ENCODE results near the gene BCAS3.

BCAS3 gene

GRCh38 chr17:60738287-60738686 lies 60.6 kb downstream of the BCAS3 start:
- Histone ChIP-seq H3K4me3 (ENCODE audit: severe bottlenecking) (no peak overlapping the region), H3K4me1 (ENCODE audit: insufficient read depth, poor library complexity, severe bottlenecking) (peaks cover under 1% of the 10 kb centered on the region), H3K27ac (ENCODE audit: poor library complexity, severe bottlenecking) (no peak overlapping the region), H3K9me3 (ENCODE audit: severe bottlenecking) (no peaks in the 10 kb centered on the region), H3K36me3 (ENCODE audit: low read depth) (no peaks in the 10 kb centered on the region), H3K27me3 (ENCODE audit: insufficient read depth, poor library complexity, severe bottlenecking) (no peaks in the 10 kb centered on the region)
- no peak for DNase-seq (ENCODE audit: low spot score)
- ATAC-seq (ENCODE audit: low read depth), result no peak
- no peak for TF ChIP-seq CTCF (IDR thresholded peaks at IDR 0.05; ENCODE audit: poor library complexity, severe bottlenecking)

GRCh38 chr17:60740584-60740983 lies 62.9 kb downstream of the BCAS3 start:
- peaks cover 13% of the 10 kb centered on the region for H3K4me1 ChIP-seq (ENCODE audit: insufficient read depth, poor library complexity, severe bottlenecking)
- no peaks in the 10 kb centered on the region for H3K27me3 ChIP-seq (ENCODE audit: insufficient read depth, poor library complexity, severe bottlenecking)
- H3K9me3 ChIP-seq (ENCODE audit: severe bottlenecking), result no peaks in the 10 kb centered on the region
- H3K27ac ChIP-seq (ENCODE audit: poor library complexity, severe bottlenecking), result no peak overlapping the region
- H3K36me3 ChIP-seq (ENCODE audit: low read depth), result no peaks in the 10 kb centered on the region
- TF ChIP-seq CTCF (IDR thresholded peaks at IDR 0.05; ENCODE audit: poor library complexity, severe bottlenecking), result no peak
- H3K4me3 ChIP-seq (ENCODE audit: severe bottlenecking), result no peak overlapping the region
- ATAC-seq (ENCODE audit: low read depth), result no peak
- no peak for DNase-seq (ENCODE audit: low spot score)

- no peaks in the 10 kb centered on the region for H3K9me3 ChIP-seq (ENCODE audit: severe bottlenecking)
These were observed 63.4 kb downstream of the BCAS3 start for GRCh38 chr17:60741031-60741430.

GRCh38 chr17:60743282-60743681 lies 65.6 kb downstream of the BCAS3 start:
- no peak for TF ChIP-seq CTCF (IDR thresholded peaks at IDR 0.05; ENCODE audit: poor library complexity, severe bottlenecking)
- peaks cover 13% of the 10 kb centered on the region for H3K4me1 ChIP-seq (ENCODE audit: insufficient read depth, poor library complexity, severe bottlenecking)
- ATAC-seq (ENCODE audit: low read depth), result no peak
- no peaks in the 10 kb centered on the region for H3K9me3 ChIP-seq (ENCODE audit: severe bottlenecking)
- no peak overlapping the region for H3K27ac ChIP-seq (ENCODE audit: poor library complexity, severe bottlenecking)
- no peak for DNase-seq (ENCODE audit: low spot score)
- H3K27me3 ChIP-seq (ENCODE audit: insufficient read depth, poor library complexity, severe bottlenecking), result no peaks in the 10 kb centered on the region
- no peak overlapping the region for H3K4me3 ChIP-seq (ENCODE audit: severe bottlenecking)
- no peaks in the 10 kb centered on the region for H3K36me3 ChIP-seq (ENCODE audit: low read depth)

More at GRCh38 chr17:60741031-60741430, 63.4 kb downstream of the BCAS3 start:
- Histone ChIP-seq H3K36me3 (ENCODE audit: low read depth) (no peaks in the 10 kb centered on the region), H3K27ac (ENCODE audit: poor library complexity, severe bottlenecking) (no peak overlapping the region), H3K27me3 (ENCODE audit: insufficient read depth, poor library complexity, severe bottlenecking) (no peaks in the 10 kb centered on the region), H3K4me1 (ENCODE audit: insufficient read depth, poor library complexity, severe bottlenecking) (peaks cover 13% of the 10 kb centered on the region), H3K4me3 (ENCODE audit: severe bottlenecking) (no peak overlapping the region)
- DNase-seq (ENCODE audit: low spot score) (no peak), ATAC-seq (ENCODE audit: low read depth) (no peak)
- TF ChIP-seq CTCF (IDR thresholded peaks at IDR 0.05; ENCODE audit: poor library complexity, severe bottlenecking), result no peak

GRCh38 chr17:60743799-60744198 lies 66.1 kb downstream of the BCAS3 start:
- H3K4me3 ChIP-seq (ENCODE audit: severe bottlenecking), result no peak overlapping the region
- H3K4me1 ChIP-seq (ENCODE audit: insufficient read depth, poor library complexity, severe bottlenecking), result peaks cover 13% of the 10 kb centered on the region
- ATAC-seq (ENCODE audit: low read depth) (peak; percentile 69), DNase-seq (ENCODE audit: low spot score) (no peak)
- no peaks in the 10 kb centered on the region for H3K36me3 ChIP-seq (ENCODE audit: low read depth)
- no peaks in the 10 kb centered on the region for H3K9me3 ChIP-seq (ENCODE audit: severe bottlenecking)
- no peak for TF ChIP-seq CTCF (IDR thresholded peaks at IDR 0.05; ENCODE audit: poor library complexity, severe bottlenecking)
- no peaks in the 10 kb centered on the region for H3K27me3 ChIP-seq (ENCODE audit: insufficient read depth, poor library complexity, severe bottlenecking)
- no peak overlapping the region for H3K27ac ChIP-seq (ENCODE audit: poor library complexity, severe bottlenecking)

Measured in RWPE2 (cell line).